ENCODE results near the gene PPP1R14D.
A peak's percentile ranks its signal among the peaks of the same experiment; 100 is the strongest.

The PPP1R14D gene

GRCh38 chr15:40857601-40858341, 29.3 kb upstream of the PPP1R14D start:
- peaks cover 0 to 35% of the 10 kb centered on the region in 2 experiments; a peak in 1 of 3 replicates for H3K36me3 ChIP-seq (ENCODE audit: control insufficient read depth in 2 of 2, insufficient read depth in 1 of 2, low read length in 2 of 2)
- no peak overlapping the region for H3K4me3 ChIP-seq (ENCODE audit: low read depth, low read length)
- H3K27ac ChIP-seq (ENCODE audit: extremely low read depth, low read depth, low read length): no peak overlapping the region
- H3K9me3 ChIP-seq (ENCODE audit: control insufficient read depth, insufficient read depth, low read depth, low read length): no peaks in the 10 kb centered on the region
- CTCF ChIA-PET: interaction anchor here (0.5 to 7.7 kb wide), 41 partner anchors 9 to 650 kb away, joined by 3 to 187 read pairs (median 4); partner anchors contain the start of genes PPP1R14D, SPINT1, VPS18 and ZFYVE19
- POLR2A ChIA-PET: interaction anchor here (0.6 to 3.8 kb wide), 8 partner anchors 10 to 162 kb away, joined by 3 to 49 read pairs (median 6); partner anchors contain the start of genes RHOV, SPINT1 and VPS18
- H3K4me1 ChIP-seq (ENCODE audit: control insufficient read depth, insufficient read depth, low read length): no peaks in the 10 kb centered on the region
- no peak for TF ChIP-seq ZNF175 (tag by site-specific recombination; IDR thresholded peaks at IDR 0.05)
- no peak for TF ChIP-seq IKZF3 (tag by site-specific recombination; IDR thresholded peaks at IDR 0.05)
- no peak for TF ChIP-seq ZNF488 (tag by site-specific recombination; IDR thresholded peaks at IDR 0.05)
- TF ChIP-seq ZNF155 (tag by site-specific recombination; IDR thresholded peaks at IDR 0.05): no peak
- TF ChIP-seq ZNF843 (tag by site-specific recombination; IDR thresholded peaks at IDR 0.05): no peak
- no peak for TF ChIP-seq ZNF302 (tag by site-specific recombination; IDR thresholded peaks at IDR 0.05; ENCODE audit: low read depth)
- TF ChIP-seq SALL2 (tag by site-specific recombination; IDR thresholded peaks at IDR 0.05; ENCODE audit: borderline replicate concordance): no peak
- no peak for TF ChIP-seq ZNF529 (tag by site-specific recombination; IDR thresholded peaks at IDR 0.05; ENCODE audit: insufficient replicate concordance)
- TF ChIP-seq ZNF416 (tag by site-specific recombination; IDR thresholded peaks at IDR 0.05): no peak
- no peak for TF ChIP-seq ZNF19 (tag by site-specific recombination; IDR thresholded peaks at IDR 0.05; ENCODE audit: low read depth)
- TF ChIP-seq KLF16 (tag by site-specific recombination; IDR thresholded peaks at IDR 0.05): no peak; the same call in 1 of the 2 replicates
- TF ChIP-seq AEBP2 (tag by site-specific recombination; IDR thresholded peaks at IDR 0.05; ENCODE audit: borderline replicate concordance): no peak
- no peak for TF ChIP-seq ZNF704 (tag by site-specific recombination; IDR thresholded peaks at IDR 0.05)
- TF ChIP-seq ZNF645 (tag by site-specific recombination; IDR thresholded peaks at IDR 0.05): no peak
- no peak for TF ChIP-seq ZNF426 (tag by site-specific recombination; IDR thresholded peaks at IDR 0.05)
- no peak for TF ChIP-seq ZBTB20 (tag by site-specific recombination; IDR thresholded peaks at IDR 0.05)
- no peak for TF ChIP-seq ZSCAN4 (tag by site-specific recombination; IDR thresholded peaks at IDR 0.05)
- TF ChIP-seq KLF10 (tag by site-specific recombination; IDR thresholded peaks at IDR 0.05): no peak
- TF ChIP-seq INSM2 (tag by site-specific recombination; IDR thresholded peaks at IDR 0.05): no peak
- no peak for TF ChIP-seq ZNF791 (tag by site-specific recombination; IDR thresholded peaks at IDR 0.05)
- no peak for TF ChIP-seq ZNF223 (tag by site-specific recombination; IDR thresholded peaks at IDR 0.05)
- no peak for TF ChIP-seq TSHZ1 (tag by site-specific recombination; IDR thresholded peaks at IDR 0.05; ENCODE audit: borderline replicate concordance)
- no peak for TF ChIP-seq ZNF37A (tag by site-specific recombination; IDR thresholded peaks at IDR 0.05)
- TF ChIP-seq ZNF501 (tag by site-specific recombination; IDR thresholded peaks at IDR 0.05): peak; percentile 64
- TF ChIP-seq ZNF658 (tag by site-specific recombination; IDR thresholded peaks at IDR 0.05): no peak
- TF ChIP-seq YY1 (tag by site-specific recombination; IDR thresholded peaks at IDR 0.05): no peak
- TF ChIP-seq ZIC2 (tag by site-specific recombination; IDR thresholded peaks at IDR 0.05): peak; percentile 41

Measured in HEK293 (cell line).